Muscle of back (tissue), 13 donors: Measurements from ENCODE around the gene OR2T34. TPM values are rescaled to one million over a fixed set of nuclear protein-coding genes. Genes with fewer than 3 reads are reported as not detected.
"Not testable (repeated sequence)": the region's sequence is repeated elsewhere in the genome, so short reads cannot be mapped to it uniquely, and the experiment has no call there.

Experiments
- DNase-seq, 3 donors: peaks; one replicate each; pipeline versions ENCODE4 v3.0.0 to v3.0.0-alpha.2; 2013
- long read RNA-seq, 9 donors: transcript quantifications; one replicate each; lab custom pipeline, GENCODE V29; 2026
- polyA plus RNA-seq, 10 donors: library from polyadenylated mRNA; unstranded; fragments of 120-200 nt; gene quantifications; one replicate each; pipeline ENCODE4 v1.2.1, GENCODE V29; 2013; ENCODE audit not compliant: insufficient read length in 10 of 10

Gene OR2T34, protein sequence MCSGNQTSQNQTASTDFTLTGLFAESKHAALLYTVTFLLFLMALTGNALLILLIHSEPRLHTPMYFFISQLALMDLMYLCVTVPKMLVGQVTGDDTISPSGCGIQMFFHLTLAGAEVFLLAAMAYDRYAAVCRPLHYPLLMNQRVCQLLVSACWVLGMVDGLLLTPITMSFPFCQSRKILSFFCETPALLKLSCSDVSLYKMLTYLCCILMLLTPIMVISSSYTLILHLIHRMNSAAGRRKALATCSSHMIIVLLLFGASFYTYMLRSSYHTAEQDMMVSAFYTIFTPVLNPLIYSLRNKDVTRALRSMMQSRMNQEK
- polyA plus RNA-seq = not detected
- long read RNA-seq, donor 1 = 0 reads
- long read RNA-seq, donor 2 = 0 reads
- long read RNA-seq, donor 3 = 0 reads
- long read RNA-seq, donor 4 = 0 reads
- long read RNA-seq, donor 5 = 0 reads
- long read RNA-seq, donor 6 = 0 reads
- long read RNA-seq, donor 7 = 0 reads
- long read RNA-seq, donor 8 = 0 reads
- long read RNA-seq, donor 9 = 0 reads

DNA sequence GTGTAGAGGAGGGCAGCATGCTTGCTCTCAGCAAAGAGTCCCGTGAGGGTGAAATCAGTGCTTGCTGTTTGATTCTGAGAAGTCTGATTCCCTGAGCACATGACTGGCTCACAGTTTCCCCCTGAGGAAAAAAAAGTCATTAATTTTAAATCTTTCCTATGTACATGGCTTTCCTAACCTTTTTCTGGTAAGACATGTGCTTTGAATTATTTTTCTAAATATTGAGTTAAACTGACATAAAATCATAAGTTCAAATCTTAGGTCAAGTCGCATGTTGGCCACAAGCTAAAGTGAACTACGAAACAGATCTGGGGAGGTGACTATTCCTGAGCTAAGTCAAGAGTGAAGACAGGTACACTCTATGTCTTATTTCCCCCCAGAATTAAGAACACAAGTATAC is at the start of gene OR2T34:
TSS of gene OR2T34 (minus strand) at position 101 of the 400 bp plus-strand sequence. CDS start at position 101, 0 bp downstream.
- DNase-seq = not testable (repeated sequence)

DNA sequence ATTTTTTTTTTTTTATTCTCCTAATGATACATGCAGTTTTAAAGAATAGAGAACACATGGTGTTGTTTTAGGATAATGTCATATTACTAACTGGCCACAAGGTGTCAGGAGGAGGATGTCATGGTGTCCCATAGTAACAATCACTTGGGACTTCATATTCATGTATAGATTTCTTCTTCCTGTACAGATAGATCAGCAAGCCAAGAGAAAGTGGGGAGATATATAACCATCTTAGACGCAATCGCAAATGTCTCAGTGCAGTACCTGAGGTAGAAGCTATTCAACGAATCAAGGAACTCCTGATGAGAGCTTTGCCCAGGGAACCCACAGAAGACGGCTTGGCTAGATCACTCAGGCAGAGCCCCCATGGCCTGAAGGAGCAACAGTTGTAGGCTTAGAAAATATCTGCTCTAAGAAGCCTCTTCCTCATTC is 48.0 kb upstream of the OR2T34 start:
- peak in 1 of 3 donors; percentile 1 for DNase-seq

DNA sequence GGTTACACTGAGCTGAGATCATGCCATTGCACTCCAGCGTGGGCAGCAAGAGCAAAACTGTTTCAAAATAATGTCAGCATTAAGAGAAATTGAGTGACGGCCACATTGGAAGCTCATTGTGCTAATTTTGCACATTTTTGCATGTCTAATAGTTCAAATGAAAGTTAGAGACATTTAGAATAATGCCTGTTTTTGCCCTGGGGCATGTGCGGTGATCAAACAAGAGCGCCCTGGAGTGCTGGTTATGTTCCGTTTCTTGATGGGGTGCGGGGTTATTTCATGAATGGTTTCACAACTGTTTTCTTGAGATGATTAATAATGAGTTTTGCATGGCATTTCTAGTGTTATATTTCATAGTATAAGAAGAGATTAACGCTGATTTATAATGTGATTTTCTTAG is 47.2 kb upstream of the OR2T34 start:
- DNase-seq = no peak

DNA sequence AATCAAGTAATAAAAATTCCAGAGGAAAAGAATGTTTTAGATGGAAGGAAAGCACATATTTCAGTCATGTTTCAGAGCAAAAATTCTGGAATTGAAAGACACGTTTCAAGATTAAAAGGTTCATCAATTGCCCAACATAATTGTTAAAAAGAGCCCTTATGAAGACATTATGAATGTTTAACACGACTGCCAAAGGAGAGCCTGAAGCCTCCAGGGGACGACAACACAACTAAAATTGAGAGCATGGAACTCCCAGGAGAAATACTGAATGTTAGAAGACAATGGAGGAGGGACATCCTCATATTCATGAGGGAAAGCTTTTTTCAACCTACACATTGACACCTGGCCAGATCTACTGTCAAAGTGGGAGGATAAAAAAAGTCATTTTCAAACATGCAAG is 44.3 kb upstream of the OR2T34 start:
- peak in 2 of 3 donors; percentile 3 to 11 for DNase-seq

DNA sequence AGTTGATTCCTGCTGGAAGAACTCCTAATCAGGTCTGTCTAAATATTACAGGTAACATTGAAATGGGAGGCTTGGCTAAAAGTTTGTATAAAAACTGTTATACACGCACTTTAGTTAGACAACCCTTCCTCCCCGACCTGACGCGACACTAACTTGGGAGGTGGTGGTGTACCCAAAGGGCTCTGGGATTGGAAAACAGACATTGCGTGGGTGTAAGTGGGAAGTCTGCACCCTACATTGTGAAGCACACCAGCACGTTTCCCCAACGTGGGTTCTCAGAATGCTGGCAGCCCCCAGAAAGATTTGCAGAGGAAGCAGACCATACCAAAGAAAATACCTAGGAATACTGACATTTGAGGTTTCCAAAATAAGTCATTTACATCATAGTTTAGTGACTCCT is 43.6 kb upstream of the OR2T34 start:
- no peak for DNase-seq

DNA sequence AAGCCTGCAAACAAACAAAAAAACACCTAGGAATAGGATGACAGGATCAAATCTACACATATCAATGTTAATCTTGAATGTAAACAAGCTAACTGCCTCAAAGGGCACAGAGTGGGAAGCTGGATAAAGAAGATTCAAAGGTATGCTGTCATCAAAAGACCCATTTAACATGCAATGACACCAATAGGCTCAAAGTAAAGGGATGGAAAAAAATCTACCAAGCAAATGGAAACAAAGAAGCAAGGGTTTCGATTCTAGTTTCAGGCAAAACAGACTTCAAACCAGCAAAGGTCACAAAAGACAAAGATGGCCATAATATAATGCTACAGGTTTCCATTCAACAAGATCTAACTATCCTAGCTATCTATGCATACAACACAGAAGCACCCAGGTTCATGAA is 39.2 kb upstream of the OR2T34 start:
- no peak for DNase-seq

DNA sequence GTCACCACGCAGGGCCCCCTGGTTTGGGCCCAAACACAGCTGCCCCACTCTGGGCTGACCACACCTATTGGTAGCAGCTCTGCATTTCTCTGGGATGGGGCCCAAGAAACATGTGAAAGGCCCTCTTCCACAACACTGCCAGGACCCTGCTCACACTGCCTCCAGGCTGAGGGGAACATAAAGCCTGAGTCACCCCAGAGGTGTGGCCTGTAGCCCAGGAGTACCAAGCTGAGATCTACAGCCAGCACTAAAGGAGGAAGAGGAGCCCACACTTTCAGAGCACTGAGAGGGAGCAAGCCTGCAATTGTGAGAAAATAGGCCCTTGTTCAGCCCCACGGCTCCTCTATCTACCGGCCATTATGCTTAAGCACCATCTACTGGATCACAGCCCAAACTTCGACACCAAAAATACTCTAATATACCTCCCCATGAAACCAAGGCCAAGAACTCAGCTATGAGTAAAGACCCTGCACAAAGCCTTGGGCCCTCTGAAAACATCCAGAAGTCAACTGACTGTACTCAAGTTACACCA is 37.4 kb upstream of the OR2T34 start:
- no peak for DNase-seq

DNA sequence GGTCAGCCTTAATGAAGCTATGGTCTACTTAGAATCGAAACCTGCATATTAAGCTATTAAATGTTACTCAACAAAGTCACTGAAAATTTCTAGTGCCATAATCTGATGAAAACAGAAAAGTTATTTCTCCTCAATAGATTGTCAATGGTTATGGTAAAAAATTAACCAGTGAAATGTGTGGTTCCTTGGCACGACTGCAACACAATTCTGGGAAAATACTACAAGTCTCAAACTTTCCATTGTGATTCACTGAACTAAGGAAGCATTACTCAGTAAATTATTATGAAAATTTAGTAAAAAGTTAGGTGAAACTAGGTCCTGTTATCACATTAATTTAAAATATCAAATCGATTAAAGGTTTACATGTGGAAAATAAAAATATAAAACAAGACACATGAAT is 35.7 kb upstream of the OR2T34 start:
- no peak for DNase-seq

DNA sequence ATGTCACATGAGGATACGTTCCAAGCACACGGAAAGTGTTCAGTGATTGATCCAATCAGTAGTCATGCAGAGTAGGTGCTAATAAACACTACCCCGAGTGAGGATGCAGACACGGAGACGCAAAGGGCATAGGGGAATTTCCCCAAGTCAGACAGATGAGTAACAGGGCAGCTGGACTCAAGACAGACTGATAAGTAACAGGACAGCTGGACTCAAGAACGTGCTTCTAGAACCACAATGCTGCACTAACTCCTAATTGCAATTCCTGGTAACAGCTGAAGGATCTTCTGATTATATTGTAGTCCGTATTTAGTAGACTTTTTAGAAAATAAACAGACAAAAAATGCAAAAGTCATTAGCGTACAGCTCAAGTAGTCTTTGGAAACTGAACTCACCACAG is 24.8 kb upstream of the OR2T34 start:
- no peak for DNase-seq

DNA sequence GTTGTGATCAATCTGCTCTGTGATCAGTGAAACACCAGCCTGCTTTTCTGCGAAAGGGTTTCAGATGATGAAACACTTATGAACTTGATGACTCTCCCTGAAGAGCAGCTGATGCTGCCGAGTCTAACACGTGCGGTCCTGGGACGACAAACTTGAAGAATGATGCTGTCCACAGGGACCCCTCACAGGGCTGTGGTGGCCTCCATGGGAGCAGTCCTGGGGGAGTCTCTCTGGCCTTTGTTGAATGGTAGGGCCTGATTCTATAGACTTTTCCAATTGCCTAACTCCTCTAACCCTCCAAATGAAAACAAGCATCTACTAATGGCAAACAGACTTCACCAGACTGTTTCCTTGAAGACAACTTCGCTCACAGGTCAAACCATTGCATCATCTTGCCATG is 23.0 kb upstream of the OR2T34 start, which contains the start of gene OR2T10:
TSS of gene OR2T10 (minus strand) at position 112 of the 400 bp plus-strand sequence. CDS start 3,932 bp downstream, outside the sequence.
- no peak for DNase-seq

DNA sequence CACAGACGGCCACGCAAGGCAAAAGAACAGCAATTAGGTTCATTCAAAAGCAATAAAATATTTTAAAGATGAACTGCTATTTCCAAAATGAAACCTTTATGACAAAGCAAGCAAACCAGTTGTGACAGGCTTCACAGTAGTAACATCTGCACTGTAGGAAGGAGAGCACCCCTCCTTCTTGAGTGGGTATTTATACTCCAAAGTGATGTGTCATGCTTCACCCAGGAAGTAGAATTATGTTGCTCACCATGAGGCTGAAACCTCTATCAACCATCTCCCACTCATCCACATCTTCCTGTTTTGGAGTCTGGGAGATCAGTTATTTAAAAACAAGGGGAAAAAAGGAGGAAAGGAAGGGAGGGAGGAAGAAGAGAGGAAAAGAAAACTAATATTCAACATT is 22.1 kb upstream of the OR2T34 start:
- no peak for DNase-seq

DNA sequence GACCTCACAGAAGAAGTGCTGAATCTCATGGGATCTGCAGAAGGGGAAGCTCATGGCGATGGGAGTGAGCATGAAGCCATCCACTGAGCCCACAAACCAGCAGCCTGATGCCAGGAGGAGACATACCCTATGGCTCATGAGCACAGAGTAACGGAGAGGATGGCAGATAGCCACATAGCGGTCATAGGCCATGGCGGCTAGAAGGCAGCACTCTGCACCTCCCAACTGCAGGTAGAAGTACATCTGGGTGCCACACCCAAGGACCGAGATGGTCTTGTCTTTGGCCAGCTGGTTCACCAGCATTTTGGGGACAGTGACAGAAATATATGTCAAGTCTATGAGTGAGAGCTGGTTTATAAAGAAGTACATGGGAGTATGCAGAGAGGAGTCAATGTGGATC is 18.7 kb upstream of the OR2T34 start:
- no peak for DNase-seq

DNA sequence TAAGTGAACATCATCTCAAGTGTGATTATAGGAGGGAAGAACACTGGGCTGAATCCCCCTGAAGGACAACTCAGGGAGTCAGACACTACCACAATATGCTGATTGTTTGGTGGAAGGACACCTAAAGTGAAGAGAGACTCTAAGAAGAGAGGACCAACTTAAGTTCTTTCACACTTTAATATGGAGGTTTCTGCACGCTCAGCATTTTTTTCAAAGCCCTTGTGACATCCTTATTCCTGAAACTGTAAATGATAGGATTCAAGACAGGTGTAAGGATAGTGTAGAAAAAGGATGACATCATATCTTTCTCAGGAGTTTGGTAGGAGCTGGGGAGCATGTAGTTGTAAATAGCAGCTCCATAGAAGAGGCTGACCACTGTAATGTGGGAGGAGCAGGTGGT is 18.1 kb upstream of the OR2T34 start:
- DNase-seq = no peak

DNA sequence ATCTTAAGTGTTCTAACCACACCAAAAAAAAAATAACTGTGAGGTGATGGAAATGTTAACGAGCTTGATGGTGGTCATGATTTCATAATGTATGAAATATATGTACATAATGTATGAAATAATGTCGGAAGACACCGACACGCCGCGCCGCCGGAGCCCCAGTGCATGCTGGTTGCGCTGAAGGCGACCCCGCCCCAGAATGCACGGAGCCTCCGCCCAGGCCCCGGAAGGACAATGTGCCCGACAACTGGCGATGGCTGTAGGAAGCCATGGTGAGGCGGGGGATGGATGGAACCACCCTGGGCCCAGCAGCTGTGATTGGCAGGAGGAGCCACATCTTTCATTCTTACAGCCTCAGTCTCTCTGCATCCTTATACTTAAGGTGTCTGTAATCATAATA is 15.5 kb upstream of the OR2T34 start:
- DNase-seq = no peak

DNA sequence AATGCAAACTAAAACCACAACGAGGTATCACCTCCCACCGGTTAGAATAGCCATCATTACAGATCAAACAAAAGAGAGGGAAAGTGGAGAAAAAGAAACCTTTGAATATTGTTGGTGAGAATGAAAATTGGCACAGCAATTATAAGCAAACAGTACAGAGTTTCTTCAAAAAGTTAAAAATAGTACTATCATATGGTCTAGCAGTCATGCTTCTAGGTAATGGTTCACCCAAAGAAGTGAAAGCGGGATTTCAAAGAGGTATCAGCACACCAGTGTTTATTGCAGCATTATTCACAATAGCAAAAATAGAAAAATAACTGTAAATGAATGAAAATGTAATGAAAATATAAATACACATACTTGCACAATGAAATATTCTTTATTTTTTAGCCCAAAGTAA is 14.8 kb upstream of the OR2T34 start:
- no peak for DNase-seq

DNA sequence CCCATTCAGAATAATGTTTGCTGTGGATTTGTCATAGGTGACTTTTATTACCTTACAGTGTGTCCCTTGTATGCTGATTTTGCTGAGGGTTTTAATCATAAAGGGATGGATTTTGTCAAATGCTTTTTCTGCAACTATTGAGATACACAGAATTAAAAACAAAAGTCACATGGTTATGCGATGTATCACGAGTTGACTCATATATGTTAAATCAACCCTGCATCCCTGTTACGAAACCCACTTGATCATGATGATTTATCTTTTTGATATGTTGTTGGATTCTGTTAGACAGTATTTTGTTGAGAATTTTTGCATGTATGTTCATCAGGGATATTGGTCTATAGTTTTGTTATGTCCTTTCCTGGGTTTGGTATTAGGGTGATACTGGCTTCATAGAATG is 10.7 kb upstream of the OR2T34 start:
- no peak for DNase-seq

DNA sequence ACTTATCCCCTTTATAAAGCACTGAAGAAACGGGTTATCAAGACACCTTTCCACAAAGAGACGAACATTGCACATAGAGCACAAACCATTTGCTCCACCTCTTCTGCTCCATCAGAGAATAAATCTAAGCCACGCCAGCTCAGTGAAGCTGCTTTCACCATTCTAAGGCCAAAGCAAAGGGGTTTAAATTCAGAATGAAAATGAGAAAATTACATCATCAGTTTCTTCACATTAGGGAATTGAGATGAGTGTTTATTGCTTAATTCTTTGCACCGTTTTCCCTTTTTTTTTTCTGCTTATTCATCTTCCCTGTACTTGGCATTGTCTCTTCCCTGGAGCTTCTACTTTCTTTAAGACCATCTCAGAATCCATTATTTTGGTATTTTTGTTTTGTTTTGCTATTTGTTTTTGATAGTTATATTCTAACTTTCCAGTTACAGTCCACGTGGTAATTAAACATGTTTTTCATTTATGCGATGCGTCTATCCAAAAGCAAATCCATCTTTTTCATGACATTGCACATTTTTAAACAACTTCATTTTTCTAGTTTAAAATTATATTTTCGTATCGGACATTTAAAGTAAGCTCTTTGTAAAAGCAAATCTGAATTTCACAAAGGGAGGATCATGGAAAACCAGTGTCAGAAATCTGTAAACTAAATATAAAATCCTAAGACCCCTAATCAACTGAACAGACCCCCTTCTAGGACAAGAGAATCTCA is 1.9 kb upstream of the OR2T34 start:
- no peak for DNase-seq

DNA sequence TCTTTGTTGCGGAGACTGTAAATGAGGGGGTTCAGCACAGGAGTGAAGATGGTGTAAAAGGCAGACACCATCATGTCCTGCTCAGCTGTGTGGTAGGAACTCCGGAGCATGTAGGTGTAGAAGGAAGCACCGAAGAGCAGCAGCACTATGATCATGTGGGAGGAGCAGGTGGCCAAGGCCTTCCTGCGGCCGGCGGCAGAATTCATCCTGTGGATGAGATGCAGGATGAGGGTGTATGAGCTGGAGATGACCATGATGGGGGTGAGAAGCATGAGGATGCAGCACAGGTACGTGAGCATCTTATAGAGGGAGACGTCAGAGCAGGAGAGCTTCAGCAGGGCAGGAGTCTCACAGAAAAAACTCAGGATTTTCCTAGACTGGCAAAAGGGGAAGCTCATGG is 701 bp downstream of the OR2T34 start:
- not testable (repeated sequence) for DNase-seq

DNA sequence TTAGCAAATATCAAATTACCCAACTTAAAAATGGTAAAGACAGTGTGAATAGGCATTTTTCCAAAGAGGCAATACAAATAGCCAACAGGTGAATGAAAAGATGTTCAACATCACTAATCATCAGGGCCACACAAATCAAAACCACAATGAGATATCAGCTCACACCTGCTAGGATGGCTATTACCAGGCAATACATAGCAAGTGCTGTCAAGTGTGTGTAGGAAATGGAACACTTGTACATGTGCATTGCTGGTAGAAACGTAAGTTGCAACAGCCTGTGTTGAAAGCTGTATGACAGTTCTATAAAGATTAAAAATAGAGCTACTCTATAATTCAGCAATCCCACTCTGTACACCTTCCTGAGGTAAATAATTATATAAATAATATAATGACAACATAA is 2.5 kb downstream of the OR2T34 start:
- not testable (repeated sequence) for DNase-seq

DNA sequence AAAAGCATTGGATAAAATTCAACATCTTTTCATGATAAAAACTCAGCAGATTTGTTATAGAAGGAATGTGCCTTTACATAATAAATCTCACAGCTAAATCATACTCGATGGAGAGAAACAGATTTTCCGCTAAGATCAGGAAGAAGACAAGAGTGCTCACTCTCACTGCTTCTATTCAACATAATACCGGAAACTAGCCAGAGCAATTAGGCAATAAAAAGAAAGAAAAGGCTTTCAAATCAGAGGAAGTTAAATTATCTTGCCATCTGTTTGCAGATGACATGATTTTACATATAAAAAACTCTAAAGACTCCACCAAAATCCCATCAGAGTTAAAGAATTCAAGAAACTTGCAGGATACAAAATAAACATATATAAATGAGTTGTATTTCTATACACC is 3.7 kb downstream of the OR2T34 start:
- DNase-seq = not testable (repeated sequence)

DNA sequence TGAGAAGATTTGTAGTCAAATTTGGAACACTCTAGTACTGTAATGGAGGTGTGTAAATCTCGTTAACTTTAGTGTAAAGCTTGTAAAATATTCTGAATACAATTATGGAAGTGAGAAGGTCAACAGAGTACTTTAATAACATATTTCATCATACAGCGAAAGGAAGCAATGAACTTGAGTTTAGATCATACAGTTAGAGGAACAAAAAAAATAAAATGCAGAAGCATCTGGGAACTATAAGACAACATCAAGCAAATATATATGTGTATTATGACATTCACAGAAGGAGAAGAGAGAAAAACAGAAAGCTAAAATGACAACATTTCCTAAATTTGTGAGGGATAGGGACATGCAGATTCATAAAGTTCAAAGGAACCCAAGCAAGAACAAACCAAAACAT is 5.5 kb downstream of the OR2T34 start:
- not testable (repeated sequence) for DNase-seq

DNA sequence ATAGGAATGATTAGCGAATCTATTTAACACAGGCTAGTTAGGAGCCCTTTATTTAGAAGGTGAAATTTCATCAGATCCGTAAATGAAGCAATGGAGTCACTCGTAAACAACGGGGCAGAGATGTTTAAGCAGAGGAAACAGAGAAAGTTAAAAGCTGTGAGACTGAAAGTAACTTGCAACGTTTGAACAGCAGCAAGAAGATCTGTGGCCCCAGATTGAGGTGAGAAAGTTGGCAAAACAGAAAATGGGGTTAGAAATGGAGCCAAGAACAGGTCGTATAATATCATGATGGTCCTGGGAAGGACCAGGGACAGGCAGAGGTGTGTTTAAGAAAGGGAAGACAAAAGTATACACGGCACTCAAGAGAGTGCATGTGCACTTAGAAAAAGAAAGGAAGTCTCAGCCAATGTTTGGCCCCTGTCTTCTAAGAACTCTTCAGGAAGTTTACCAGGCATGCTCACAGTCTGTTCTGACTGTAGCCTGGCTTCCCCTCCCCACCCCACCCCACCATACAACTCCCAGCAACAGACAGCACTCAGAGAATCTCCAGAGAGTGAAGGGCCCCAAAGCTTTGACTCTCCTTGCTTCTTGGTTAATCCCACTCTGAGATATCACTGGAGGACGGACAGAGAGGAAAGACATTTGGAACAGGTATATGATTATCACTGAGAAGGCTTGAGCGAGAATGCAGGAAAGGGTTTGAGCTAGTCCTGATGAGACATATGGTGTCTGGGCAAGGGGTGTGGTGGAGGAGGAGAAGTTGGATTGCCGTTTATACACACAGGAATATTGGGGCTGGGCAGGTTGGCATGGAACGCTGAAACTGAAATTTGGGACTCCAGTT is 8.8 kb downstream of the OR2T34 start:
- DNase-seq = not testable (repeated sequence)
